HG03521 (cell line): ENCODE measurements around the gene C2orf66.

Experiments used
- ATAC-seq: cut with Tn5 transposase; IDR thresholded peaks from one replicate; pipeline ENCODE4 v1.9.1; 2021; ENCODE audit warnings: mild to moderate bottlenecking, moderate library complexity; ENCODE audit not compliant: unreplicated experiment

C2orf66 gene

GRCh38 chr2:196809260-196809659 lies at the start of gene C2orf66:
C2orf66 (minus strand) TSS chr2:196809355; CDS start chr2:196809336, 19 bp downstream.
- no peak for ATAC-seq

GRCh38 chr2:196854629-196855028 lies 45.5 kb upstream of the C2orf66 start:
- ATAC-seq = no peak

- no peak for ATAC-seq
Observed at GRCh38 chr2:196853301-196854087, 44.3 kb upstream of the C2orf66 start.

- no peak for ATAC-seq
Observed at GRCh38 chr2:196851088-196851487, 41.9 kb upstream of the C2orf66 start.

- no peak for ATAC-seq
Observed at GRCh38 chr2:196849895-196850294, 40.7 kb upstream of the C2orf66 start.

GRCh38 chr2:196846295-196846694 lies 37.1 kb upstream of the C2orf66 start:
- no peak for ATAC-seq

GRCh38 chr2:196845371-196845770 lies 36.2 kb upstream of the C2orf66 start:
- no peak for ATAC-seq

- no peak for ATAC-seq
Observed at GRCh38 chr2:196840171-196840570, 31.0 kb upstream of the C2orf66 start.

- ATAC-seq = no peak
Observed at GRCh38 chr2:196839574-196839973, 30.4 kb upstream of the C2orf66 start.

- ATAC-seq = no peak
Observed at GRCh38 chr2:196836440-196836839, 27.3 kb upstream of the C2orf66 start.

- ATAC-seq = no peak
Observed at GRCh38 chr2:196830701-196831100, 21.5 kb upstream of the C2orf66 start.

GRCh38 chr2:196827356-196827755 lies 18.2 kb upstream of the C2orf66 start:
- ATAC-seq = no peak

- ATAC-seq = no peak
Observed at GRCh38 chr2:196823750-196824522, 14.8 kb upstream of the C2orf66 start.

GRCh38 chr2:196821195-196821594 lies 12.0 kb upstream of the C2orf66 start:
- ATAC-seq = no peak

GRCh38 chr2:196808083-196808665 lies 981 bp downstream of the C2orf66 start:
- no peak for ATAC-seq

- no peak for ATAC-seq
Observed at GRCh38 chr2:196804381-196804780, 4.8 kb downstream of the C2orf66 start.

- ATAC-seq = no peak
Observed at GRCh38 chr2:196802401-196802800, 6.8 kb downstream of the C2orf66 start.

- no peak for ATAC-seq
Observed at GRCh38 chr2:196801674-196802261, 7.4 kb downstream of the C2orf66 start.

- ATAC-seq = no peak
Observed at GRCh38 chr2:196798980-196799379, 10.2 kb downstream of the C2orf66 start.

- no peak for ATAC-seq
Observed at GRCh38 chr2:196792865-196793264, 16.3 kb downstream of the C2orf66 start.

GRCh38 chr2:196783431-196784094 lies 25.6 kb downstream of the C2orf66 start:
- no peak for ATAC-seq
